ENCODE results near the gene PTPN21. TPM values are rescaled to one million over a fixed set of nuclear protein-coding genes. Genes with fewer than 3 reads are reported as not detected.

Gene PTPN21
- total and polyA plus RNA-seq, 9 of the 15 experiments (the other 6 are each of a cell fraction or from before 2014, with no cell fraction given), result 0.06 to 1.9 (median 0.94) TPM

- H3K9ac ChIP-seq (ENCODE audit: insufficient read depth in 1 of 2, low read depth in 2 of 2, low read length in 2 of 2), result no peak overlapping the region
- H3K79me2 ChIP-seq (ENCODE audit: control insufficient read depth, insufficient read depth, low read length), result no peaks in the 10 kb centered on the region
- H3K9me1 ChIP-seq (ENCODE audit: control insufficient read depth, insufficient read depth, low read length), result no peaks in the 10 kb centered on the region
- no peaks in the 10 kb centered on the region for H3K9me3 ChIP-seq (replicated peaks; ENCODE audit: control insufficient read depth, insufficient read depth, low read depth, low read length)
- 52% methylated on average over 2 of the region's 2 CpGs for WGBS (ENCODE audit: insufficient coverage, low coverage, missing lambda C conversion rate)
- no peak overlapping the region for H3K4me3 ChIP-seq
- intact Hi-C loops (cut with micrococcal nuclease), result no loop called here
- CTCF ChIA-PET (ENCODE audit: low intra/inter-chr PET ratio), result no interaction called here
- DNase-seq (ENCODE audit: extremely low read depth in 1 of 4, low spot score in 3 of 4) (no peak), FAIRE-seq (no peak), ATAC-seq (no peak)
- POLR2A ChIA-PET, result no interaction called here
- H3K36me3 ChIP-seq (ENCODE audit: control insufficient read depth, insufficient read depth, low read length), result no peaks in the 10 kb centered on the region
- BruUV-seq (replicated peaks), result no TSS peak
- no peak overlapping the region for H3K27ac ChIP-seq (ENCODE audit: extremely low read depth, low read depth, low read length)
- H3K4me1 ChIP-seq (replicated peaks in 1 of 2; ENCODE audit: control insufficient read depth in 2 of 2, insufficient read depth in 2 of 2, low read length in 2 of 2), result no peaks in the 10 kb centered on the region
- in situ Hi-C loops (cut with MboI), result no loop called here
- H4K20me1 ChIP-seq (replicated peaks; ENCODE audit: control insufficient read depth, insufficient read depth, low read length), result no peaks in the 10 kb centered on the region
- no peak overlapping the region for H3K4me2 ChIP-seq (ENCODE audit: insufficient read depth, low read length)
- no peak overlapping the region for H2AFZ ChIP-seq (ENCODE audit: low read depth, low read length)
- H3K27me3 ChIP-seq (ENCODE audit: control insufficient read depth in 2 of 2, insufficient read depth in 2 of 2, low read length in 2 of 2), result no peaks in the 10 kb centered on the region
- TF ChIP-seq ZNF146 (CRISPR knock-in tag; IDR thresholded peaks at IDR 0.05; ENCODE audit: unreplicated experiment) (no peak), NFIX (CRISPR knock-in tag; IDR thresholded peaks at IDR 0.05; ENCODE audit: low read depth) (no peak), GTF2F1 (IDR thresholded peaks at IDR 0.05; ENCODE audit: low read depth, low read length) (no peak), ID3 (CRISPR knock-in tag; IDR thresholded peaks at IDR 0.05) (no peak), ID3 (tag; IDR thresholded peaks at IDR 0.05) (no peak), THRB (CRISPR knock-in tag; conservative IDR thresholded peaks at IDR 0.05) (no peak), AFF1 (IDR thresholded peaks at IDR 0.05; ENCODE audit: low read depth in 1 of 2, partially characterized antibody in 2 of 2) (no peak), TAF9B (IDR thresholded peaks at IDR 0.05; ENCODE audit: partially characterized antibody) (no peak), ZNF695 (CRISPR knock-in tag; IDR thresholded peaks at IDR 0.05) (no peak), IRF9 (tag; IDR thresholded peaks at IDR 0.05) (no peak), NCOA2 (IDR thresholded peaks at IDR 0.05; ENCODE audit: partially characterized antibody in 2 of 2) (no peak), ZBTB2 (IDR thresholded peaks at IDR 0.05) (no peak), SREBF1 (IDR thresholded peaks at IDR 0.05; ENCODE audit: borderline replicate concordance, low read depth, low read length) (no peak), MTA2 (IDR thresholded peaks at IDR 0.05; ENCODE audit: low read depth) (no peak)
Measured at GRCh38 chr14:88500611-88501010, 54.2 kb downstream of the PTPN21 start.
